ENCODE data around the gene DUSP15.

- TF ChIP-seq CTCF (IDR thresholded peaks at IDR 0.05) = no peak
- TF ChIP-seq POLR2A (IDR thresholded peaks at IDR 0.05) = no peak
These were observed 43.3 kb upstream of the DUSP15 start for GRCh38 chr20:31913431-31914157.

Data from adrenal gland (tissue), 5 donors.